HG03439 (cell line): ENCODE results near the gene F11.
"Not testable (repeated sequence)": the region's sequence is repeated elsewhere in the genome, so short reads cannot be mapped to it uniquely, and the experiment has no call there.

Source experiments
- ATAC-seq: cut with Tn5 transposase; IDR thresholded peaks from one replicate; pipeline ENCODE4 v1.9.1; 2021; ENCODE audit warnings: mild to moderate bottlenecking, moderate library complexity; ENCODE audit not compliant: unreplicated experiment

The F11 gene

DNA sequence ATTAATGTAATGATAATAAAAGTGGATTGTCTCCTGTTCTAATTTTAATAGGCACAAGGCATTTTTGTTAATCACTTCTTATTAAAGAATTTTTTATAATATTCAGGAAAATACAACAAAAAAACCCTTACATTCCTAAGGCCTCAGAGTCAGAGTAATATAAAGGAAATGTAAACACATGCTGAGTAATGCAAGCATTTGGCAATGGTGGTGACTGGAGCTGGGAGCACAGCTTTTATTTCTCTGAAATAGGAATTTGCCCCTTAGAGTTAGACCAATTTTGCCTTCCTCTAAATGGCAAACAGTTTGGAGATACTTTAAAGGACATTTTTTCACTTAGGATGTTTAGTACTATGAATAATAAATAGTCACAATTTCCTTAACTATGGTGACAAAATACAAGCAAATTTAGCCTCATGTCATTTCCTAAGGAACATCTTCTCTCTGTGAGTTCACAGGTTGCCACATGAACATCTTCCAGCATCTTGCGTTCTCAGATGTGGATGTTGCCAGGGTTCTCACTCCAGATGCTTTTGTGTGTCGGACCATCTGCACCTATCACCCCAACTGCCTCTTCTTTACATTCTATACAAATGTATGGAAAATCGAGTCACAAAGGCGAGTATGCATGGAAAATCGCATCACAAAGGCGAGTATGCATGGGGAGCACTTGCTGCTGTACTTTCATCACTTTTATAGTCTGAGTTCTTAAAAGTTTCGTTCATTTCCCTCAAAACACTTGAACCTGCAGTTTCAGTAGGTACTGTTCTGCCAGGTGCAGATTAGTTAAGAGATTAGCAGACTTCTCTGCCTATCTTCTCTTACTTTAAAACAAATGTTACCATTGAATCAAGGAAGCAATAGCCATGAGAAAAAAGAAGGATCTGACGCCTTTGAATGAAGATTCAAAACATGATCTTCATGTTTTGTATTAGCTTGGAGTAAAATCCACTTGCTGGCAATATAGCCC lies 15.9 kb upstream of the F11 start:
- no peak for ATAC-seq

DNA sequence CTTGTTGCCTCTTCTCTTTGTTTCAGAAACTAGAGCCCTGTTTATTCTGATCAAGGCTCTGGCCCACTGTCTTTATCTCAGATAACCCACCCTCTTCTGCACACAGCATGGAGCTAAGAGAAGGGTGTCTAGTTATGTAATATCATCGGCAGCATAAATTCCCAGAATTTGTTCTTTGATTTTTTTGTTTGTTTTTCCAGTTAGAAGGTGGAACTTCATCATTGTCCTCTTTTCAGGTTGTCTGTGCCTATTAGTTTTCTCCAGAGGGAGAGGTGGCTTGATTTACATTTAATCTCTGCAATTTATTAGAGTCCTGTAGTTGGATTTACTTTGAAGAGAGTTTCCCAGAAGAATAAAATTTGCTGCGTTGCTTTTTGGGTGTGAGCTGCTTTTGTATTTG lies 15.2 kb upstream of the F11 start:
- no peak for ATAC-seq

GRCh38 chr4:186255122-186255521 lies 10.9 kb upstream of the F11 start:
- ATAC-seq: no peak

DNA sequence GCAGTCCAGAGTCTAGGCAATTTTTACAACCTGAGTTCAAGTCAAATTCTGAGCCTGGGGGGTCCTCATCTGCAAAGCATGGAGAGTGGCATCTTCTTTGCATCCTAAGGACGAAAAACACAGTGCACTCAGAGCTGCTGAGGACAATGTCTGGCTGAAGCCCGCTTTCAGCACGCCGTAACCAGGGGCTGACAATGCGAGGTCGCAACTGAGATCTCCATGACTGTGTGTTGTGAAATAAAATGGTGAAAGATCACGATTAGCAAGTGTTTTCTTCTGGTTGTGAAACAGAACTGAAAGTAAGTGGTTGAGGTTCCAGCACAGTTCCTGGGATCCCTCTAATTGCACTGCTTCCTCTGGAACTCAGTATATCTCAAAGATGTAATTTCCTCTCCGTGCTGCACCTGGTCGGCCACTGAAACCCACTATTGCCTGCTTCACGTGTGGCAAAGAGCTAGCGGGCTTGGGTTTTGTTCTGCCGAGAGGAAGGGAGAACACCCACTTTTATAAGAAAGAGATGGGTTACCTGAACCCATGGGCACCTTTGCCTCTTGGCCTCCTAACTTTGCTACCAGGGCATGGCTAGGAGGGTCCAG lies 7.7 kb upstream of the F11 start:
- ATAC-seq: no peak

DNA sequence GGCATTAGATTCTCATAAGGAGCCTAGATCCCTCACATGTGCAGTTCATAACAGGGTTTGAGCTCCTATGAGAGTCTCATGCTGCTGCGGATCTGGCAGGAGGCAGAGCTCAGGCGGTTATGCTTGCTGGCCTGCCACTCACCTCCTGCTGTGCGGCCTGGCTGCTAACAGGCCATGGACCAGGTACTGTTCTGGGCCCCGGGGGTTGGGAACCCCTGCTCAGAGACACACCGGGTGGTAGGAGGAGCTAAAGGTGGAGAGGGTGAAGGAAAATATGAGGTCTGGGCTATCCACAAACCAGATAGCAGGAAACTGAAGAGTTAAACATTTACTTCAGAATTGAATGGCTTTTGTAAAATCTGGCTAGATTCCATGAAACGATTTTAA lies 5.9 kb upstream of the F11 start:
- ATAC-seq: no peak

DNA sequence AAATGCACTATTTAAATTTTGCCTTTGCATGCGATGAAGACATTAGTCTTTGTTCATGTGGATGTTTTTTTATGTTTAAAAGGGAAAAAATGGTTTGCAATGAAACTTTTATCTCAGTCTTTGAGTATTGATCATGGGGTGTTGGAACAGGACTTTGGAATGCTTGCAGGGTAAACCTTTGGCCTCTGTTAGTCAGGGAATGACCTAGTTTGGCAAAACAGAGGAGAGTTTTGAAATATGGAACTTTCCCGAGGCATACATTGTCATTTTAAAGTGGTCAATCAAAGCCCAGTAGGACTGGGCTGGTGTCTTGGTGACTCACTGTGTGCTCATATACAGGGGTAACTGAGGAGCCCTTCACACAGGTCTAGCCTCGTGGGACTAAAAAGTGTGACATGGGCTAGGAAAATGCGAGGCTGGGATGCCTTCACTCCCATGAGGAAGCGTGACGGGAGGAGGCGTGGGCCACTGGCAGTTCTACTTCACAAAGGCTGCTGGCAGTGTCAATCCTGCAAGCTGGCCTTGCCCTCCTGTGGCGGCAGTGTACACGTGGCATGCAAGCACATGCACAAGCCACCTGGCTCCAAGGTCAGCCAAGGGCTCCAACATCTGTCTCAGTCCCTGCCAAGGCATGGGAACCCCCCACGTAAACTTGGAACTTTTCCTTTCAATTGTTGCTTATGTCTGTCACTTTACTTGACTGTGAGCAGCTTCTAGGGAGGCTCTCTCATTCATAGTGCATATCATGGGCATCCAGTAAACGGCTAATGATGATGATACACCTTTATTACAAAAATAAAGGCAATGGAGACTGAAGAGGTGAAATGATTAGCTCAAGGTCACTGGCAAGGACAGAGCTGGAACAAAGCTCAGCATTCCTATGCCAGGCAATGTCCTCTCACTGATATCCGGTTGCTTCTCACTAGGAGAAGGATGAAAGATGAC lies 5.2 kb upstream of the F11 start:
- ATAC-seq: no peak

GRCh38 chr4:186264660-186265059 lies 1.3 kb upstream of the F11 start:
- ATAC-seq: no peak

- not testable (repeated sequence) for ATAC-seq
Observed at GRCh38 chr4:186265250-186265649, 739 bp upstream of the F11 start.

DNA sequence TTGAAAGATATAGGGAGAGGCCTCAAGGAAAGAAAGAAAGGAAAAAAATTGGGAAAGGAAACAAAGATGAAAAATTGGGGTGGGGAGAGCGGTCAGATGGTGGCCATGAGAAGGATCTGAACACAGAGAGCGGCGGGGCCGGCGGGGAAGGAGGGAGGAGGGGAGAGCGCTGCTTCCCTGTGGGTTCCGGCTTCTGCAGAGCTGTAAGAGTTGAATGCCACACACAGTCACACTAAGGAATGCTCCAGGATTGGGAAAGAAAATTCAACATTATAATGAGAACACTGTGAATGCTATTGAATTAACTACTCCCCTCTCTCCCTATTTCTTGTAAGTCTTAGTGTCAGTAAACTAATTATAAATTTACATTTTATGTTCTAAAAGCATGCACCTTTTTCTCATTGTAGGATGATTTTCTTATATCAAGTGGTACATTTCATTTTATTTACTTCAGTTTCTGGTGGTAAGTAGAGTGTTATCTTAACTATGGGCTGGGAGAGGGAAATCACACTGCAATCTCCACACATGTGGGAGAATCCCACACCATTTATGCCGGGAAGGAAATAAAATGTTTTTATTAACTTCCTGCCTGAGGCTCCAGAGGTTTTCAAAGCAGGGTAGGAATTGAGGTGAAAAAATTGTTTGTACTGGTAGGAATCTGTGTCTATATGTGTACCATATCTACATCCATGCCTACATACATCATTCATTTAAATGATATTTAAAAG lies 904 bp downstream of the F11 start:
- no peak for ATAC-seq

DNA sequence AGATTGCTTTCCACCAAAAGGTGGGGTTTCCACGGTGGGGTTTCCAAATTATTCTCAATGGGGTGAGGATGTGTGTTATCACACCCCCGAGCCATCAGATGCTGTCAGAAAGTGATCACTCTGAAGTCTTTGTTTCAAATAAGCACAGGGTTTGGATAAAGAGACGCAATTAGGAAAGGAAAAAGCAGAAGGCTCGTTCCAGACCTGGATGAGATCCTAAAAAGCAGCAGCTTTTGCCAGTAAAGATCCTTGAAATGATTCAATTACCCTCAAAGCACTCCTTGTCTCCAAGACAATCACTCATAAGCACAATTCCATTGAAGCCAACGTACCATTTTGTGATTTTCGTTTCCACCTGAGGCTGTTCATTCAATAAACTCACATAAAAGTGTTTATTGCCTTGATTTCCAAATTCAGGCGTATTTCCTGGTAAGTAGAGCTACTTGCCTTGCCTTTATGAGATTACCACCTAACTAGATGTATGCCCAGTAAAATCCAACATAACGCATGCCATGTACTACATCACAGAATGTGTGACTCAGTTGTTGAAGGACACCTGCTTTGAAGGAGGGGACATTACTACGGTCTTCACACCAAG lies 5.2 kb downstream of the F11 start:
- no peak for ATAC-seq

GRCh38 chr4:186272699-186273391 lies 6.9 kb downstream of the F11 start:
- ATAC-seq: no peak

GRCh38 chr4:186273392-186273789 lies 7.4 kb downstream of the F11 start:
- not testable (repeated sequence) for ATAC-seq

- no peak for ATAC-seq
Observed at GRCh38 chr4:186283311-186283710, 17.3 kb downstream of the F11 start.

DNA sequence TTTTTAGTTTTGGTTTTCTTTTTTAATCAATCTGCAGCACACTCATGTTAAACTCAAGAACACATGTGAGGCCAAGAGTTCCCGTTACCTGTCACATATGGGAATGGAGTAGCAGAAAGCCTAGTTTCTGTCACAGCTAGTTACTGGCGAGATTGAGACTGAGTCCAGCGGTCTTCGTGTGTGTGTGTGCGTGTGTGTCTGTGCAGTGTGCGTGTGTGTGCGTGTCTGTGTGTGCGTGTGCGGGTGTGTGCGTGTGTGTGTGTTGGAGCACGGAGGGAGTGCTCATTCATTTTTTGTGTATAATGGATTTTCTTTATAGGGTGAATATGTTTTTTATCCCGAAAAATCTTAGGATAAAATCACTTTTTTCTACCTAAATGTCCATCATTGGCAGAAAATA lies 19.2 kb downstream of the F11 start:
- ATAC-seq: no peak

DNA sequence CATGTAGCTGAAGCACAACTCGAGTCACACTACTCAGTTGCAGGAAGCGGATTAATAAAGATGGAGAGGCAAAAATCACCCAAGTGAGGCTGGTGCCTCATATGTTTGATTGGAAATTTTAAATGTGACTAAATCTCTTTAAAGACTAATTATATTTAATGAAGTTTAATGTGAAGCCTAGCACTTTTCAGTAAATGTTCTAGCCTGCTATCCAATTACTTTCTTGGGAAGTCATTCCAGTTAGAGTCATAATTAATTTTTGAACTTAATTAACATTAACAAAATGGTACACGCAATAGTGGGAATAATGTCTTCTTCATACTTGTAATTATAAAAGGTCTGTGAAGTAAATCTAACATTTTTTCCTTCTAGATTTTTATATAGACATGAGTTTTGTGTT lies 20.6 kb downstream of the F11 start:
- ATAC-seq: no peak

DNA sequence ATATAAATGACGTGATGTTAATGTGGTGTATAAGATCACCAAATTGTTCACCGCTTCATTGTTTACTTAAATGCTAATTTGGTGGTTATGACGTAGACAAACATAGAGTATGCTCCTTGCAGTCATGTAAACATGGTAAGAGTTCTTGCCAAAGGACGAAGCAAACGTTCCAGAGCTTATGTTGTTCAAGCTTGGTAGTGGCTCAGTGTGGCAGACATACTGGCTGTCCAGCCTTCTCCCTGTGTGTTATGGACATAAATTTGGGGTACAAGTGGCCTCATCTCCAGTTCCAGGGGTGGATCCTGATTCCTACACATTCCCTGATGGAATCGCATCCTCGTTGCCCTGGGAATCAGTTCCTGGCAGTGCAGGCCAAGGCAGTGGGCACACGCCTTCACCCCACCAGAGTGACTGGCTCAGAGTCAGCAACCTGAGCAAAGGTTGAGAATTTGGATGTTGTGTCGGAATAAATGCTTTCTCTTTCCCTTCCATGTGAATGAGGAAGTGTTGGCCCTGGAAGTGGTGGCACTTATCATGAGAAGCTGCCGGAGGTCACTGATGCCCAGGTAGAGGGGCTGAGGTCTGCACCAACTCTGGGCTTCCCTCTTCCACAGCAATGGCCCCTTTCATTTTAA lies 25.4 kb downstream of the F11 start:
- no peak for ATAC-seq

GRCh38 chr4:186294160-186294559 lies 28.2 kb downstream of the F11 start:
- no peak for ATAC-seq

DNA sequence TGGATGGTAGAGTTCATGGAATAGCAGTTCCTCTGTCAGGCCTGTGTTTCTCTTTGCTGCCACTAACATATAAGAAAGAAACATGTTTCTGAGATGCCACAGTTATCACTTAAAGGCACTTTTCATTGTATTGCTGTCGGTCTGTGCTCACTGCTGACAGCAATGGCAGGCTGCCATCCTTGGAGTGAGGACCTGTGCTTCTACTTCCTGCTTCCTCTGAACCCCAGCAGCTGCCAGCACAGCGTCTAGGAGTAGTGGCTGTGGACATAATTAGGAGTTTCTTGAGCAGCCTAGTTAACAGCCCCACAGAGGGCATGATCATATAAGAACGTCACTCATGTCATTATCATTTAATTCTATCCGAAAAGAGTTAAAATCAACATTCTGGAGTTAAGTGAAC lies 30.5 kb downstream of the F11 start:
- ATAC-seq: no peak

DNA sequence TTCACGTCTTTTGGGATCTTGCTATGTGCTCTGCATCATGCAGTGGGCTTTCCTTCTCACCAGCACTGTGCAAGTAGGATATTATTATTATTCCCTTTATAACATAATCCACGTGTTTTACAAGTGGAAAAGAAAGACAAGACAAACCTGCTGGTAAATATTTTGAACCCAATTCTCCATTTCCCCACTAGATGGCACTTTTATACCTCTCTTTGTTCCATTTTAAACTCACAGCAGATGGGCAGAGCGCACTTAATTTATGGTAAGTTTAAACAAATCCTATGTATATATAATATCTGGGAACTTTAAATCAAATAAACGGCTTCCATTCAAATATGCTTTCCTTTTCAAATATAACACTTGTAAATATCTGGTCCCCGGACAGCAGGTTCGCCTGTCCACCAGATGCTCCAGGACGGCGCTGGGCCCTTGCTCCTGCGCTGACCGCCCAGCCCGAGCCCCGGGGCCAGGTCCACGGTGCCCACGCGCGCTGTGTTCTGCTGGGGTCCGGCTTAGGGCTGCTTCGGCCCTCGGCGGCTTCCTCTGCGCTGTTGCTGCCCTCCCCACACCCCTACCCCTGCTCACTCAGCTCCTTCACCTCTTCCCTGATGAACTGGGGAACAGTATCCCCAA lies 31.1 kb downstream of the F11 start:
- no peak for ATAC-seq
